ENCODE measurements around the gene FOXR2. TPM values are rescaled to one million over a fixed set of nuclear protein-coding genes. Genes with fewer than 3 reads are reported as not detected.

The FOXR2 gene
- total RNA-seq, 1 experiment from 2014 or later = not detected

GRCh38 chrX:55593756-55594257 lies 29.4 kb upstream of the FOXR2 start (continued):
- TF ChIP-seq, protein P1, sequence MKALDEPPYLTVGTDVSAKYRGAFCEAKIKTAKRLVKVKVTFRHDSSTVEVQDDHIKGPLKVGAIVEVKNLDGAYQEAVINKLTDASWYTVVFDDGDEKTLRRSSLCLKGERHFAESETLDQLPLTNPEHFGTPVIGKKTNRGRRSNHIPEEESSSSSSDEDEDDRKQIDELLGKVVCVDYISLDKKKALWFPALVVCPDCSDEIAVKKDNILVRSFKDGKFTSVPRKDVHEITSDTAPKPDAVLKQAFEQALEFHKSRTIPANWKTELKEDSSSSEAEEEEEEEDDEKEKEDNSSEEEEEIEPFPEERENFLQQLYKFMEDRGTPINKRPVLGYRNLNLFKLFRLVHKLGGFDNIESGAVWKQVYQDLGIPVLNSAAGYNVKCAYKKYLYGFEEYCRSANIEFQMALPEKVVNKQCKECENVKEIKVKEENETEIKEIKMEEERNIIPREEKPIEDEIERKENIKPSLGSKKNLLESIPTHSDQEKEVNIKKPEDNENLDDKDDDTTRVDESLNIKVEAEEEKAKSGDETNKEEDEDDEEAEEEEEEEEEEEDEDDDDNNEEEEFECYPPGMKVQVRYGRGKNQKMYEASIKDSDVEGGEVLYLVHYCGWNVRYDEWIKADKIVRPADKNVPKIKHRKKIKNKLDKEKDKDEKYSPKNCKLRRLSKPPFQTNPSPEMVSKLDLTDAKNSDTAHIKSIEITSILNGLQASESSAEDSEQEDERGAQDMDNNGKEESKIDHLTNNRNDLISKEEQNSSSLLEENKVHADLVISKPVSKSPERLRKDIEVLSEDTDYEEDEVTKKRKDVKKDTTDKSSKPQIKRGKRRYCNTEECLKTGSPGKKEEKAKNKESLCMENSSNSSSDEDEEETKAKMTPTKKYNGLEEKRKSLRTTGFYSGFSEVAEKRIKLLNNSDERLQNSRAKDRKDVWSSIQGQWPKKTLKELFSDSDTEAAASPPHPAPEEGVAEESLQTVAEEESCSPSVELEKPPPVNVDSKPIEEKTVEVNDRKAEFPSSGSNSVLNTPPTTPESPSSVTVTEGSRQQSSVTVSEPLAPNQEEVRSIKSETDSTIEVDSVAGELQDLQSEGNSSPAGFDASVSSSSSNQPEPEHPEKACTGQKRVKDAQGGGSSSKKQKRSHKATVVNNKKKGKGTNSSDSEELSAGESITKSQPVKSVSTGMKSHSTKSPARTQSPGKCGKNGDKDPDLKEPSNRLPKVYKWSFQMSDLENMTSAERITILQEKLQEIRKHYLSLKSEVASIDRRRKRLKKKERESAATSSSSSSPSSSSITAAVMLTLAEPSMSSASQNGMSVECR (CRISPR knock-in tag; IDR thresholded peaks at IDR 0.05; ENCODE audit: borderline replicate concordance) = no peak
- TF ChIP-seq ZNF121 (CRISPR knock-in tag; IDR thresholded peaks at IDR 0.05) = no peak
- TF ChIP-seq CDX4 (CRISPR knock-in tag; IDR thresholded peaks at IDR 0.05; ENCODE audit: borderline replicate concordance) = no peak
- no peak for TF ChIP-seq HMGA2 (CRISPR knock-in tag; IDR thresholded peaks at IDR 0.05)
- no peak for TF ChIP-seq ZBTB21 (CRISPR knock-in tag; IDR thresholded peaks at IDR 0.05; ENCODE audit: borderline replicate concordance)
- no peak for TF ChIP-seq ZNF423 (CRISPR knock-in tag; IDR thresholded peaks at IDR 0.05)
- no peak for TF ChIP-seq E2F1 (CRISPR knock-in tag; IDR thresholded peaks at IDR 0.05)
- TF ChIP-seq, protein P2, sequence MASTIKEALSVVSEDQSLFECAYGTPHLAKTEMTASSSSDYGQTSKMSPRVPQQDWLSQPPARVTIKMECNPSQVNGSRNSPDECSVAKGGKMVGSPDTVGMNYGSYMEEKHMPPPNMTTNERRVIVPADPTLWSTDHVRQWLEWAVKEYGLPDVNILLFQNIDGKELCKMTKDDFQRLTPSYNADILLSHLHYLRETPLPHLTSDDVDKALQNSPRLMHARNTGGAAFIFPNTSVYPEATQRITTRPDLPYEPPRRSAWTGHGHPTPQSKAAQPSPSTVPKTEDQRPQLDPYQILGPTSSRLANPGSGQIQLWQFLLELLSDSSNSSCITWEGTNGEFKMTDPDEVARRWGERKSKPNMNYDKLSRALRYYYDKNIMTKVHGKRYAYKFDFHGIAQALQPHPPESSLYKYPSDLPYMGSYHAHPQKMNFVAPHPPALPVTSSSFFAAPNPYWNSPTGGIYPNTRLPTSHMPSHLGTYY (CRISPR knock-in tag; IDR thresholded peaks at IDR 0.05) = no peak
- TF ChIP-seq ZNF219 (CRISPR knock-in tag; IDR thresholded peaks at IDR 0.05; ENCODE audit: borderline replicate concordance) = no peak
- TF ChIP-seq CREM (CRISPR knock-in tag; IDR thresholded peaks at IDR 0.05) = no peak

GRCh38 chrX:55598333-55598732 lies 24.9 kb upstream of the FOXR2 start:
- Mint-ChIP-seq H3K4me3 (no peak overlapping the region), H3K36me3 (peaks cover 10% of the 10 kb centered on the region), H3K27ac (no peak overlapping the region), H3K4me1 (no peaks in the 10 kb centered on the region), H3K9me3 (peaks cover 45% of the 10 kb centered on the region), H3K27me3 (ENCODE audit: low read depth) (peaks cover 4% of the 10 kb centered on the region)
- TF ChIP-seq, protein P3, sequence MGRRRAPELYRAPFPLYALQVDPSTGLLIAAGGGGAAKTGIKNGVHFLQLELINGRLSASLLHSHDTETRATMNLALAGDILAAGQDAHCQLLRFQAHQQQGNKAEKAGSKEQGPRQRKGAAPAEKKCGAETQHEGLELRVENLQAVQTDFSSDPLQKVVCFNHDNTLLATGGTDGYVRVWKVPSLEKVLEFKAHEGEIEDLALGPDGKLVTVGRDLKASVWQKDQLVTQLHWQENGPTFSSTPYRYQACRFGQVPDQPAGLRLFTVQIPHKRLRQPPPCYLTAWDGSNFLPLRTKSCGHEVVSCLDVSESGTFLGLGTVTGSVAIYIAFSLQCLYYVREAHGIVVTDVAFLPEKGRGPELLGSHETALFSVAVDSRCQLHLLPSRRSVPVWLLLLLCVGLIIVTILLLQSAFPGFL (CRISPR knock-in tag; IDR thresholded peaks at IDR 0.05; ENCODE audit: borderline replicate concordance) = no peak
- ATAC-seq (no peak), DNase-seq (ENCODE audit: low spot score) (no peak)
- CTCF ChIA-PET = no interaction called here
- POLR2A ChIA-PET = no interaction called here

DNA sequence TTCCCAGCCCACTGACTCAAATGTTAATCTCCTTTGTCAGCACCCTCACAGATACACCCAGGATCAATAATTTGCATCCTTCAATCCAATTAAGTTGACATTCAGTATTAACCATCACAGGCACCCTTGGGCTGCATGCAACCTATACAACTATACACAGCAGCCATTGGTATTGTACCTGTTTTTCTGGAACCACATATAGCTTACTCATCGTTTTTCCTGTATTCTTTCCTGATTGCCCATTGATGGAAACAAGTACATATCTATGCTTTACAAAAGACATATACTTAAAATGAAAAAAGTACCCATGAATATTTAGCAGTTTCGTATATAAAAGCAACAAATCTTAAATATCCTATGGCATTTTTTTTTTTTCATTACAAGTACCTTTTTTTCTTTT lies 3.7 kb upstream of the FOXR2 start:
- DNase-seq (ENCODE audit: low spot score) = no peak
- Mint-ChIP-seq H3K4me1 (no peaks in the 10 kb centered on the region), H3K27ac (no peak overlapping the region), H3K36me3 (peaks cover 14% of the 10 kb centered on the region), H3K4me3 (no peak overlapping the region), H3K27me3 (ENCODE audit: low read depth) (no peaks in the 10 kb centered on the region; the same call in 1 of the 2 replicates), H3K9me3 (peaks cover 52% of the 10 kb centered on the region)
- ChIA-PET CTCF (no interaction called here), POLR2A (no interaction called here)
- no peak for TF ChIP-seq RELA (CRISPR knock-in tag; IDR thresholded peaks at IDR 0.05; ENCODE audit: borderline replicate concordance)
- no peak for TF ChIP-seq FOXJ3 (CRISPR knock-in tag; IDR thresholded peaks at IDR 0.05; ENCODE audit: borderline replicate concordance)
- no peak for ATAC-seq
